Measurements from ENCODE around the gene SEPTIN5. TPM values are rescaled to one million over a fixed set of nuclear protein-coding genes. Genes with fewer than 3 reads are reported as not detected.

SEPTIN5 gene
- total and polyA plus RNA-seq, 7 donors, result 1.2 to 26.0 (median 6.2) TPM

GRCh38 chr22:19719488-19720021, 5.3 kb downstream of the SEPTIN5 start:
- Histone ChIP-seq H3K27me3 (peaks cover 13 to 47% (median 25%) of the 10 kb centered on the region in 3 donors), H3K27ac (peak overlapping the region in 2 of 4 donors; percentile 4 to 71), H3K36me3 (peaks cover 0 to 14% (median 0%) of the 10 kb centered on the region in 4 donors), H3K4me1 (peaks cover 0 to 51% (median 38%) of the 10 kb centered on the region in 4 donors), H3K4me3 (peak overlapping the region in 2 of 4 donors; percentile 60 to 76), H3K9me3 (no peaks in the 10 kb centered on the region)
- no peak for DNase-seq
- TF ChIP-seq POLR2AphosphoS5 (IDR thresholded peaks at IDR 0.05) (no peak), EP300 (IDR thresholded peaks at IDR 0.05) (no peak), POLR2A (IDR thresholded peaks at IDR 0.05) (no peak), CTCF (IDR thresholded peaks at IDR 0.05) (no peak)
- intact Hi-C loops (cut with DNase I), result loop anchor here (2.0 kb wide), 1 partner anchor 41 kb away; no protein-coding TSS in a partner anchor
- WGBS, 2 donors, result 73 to 88% methylated on average over 12 of the region's 12 CpGs

GRCh38 chr22:19720150-19720827, 6.0 kb downstream of the SEPTIN5 start:
- no peak for TF ChIP-seq POLR2A (IDR thresholded peaks at IDR 0.05)
- no peak for TF ChIP-seq EP300 (IDR thresholded peaks at IDR 0.05)
- no peak for TF ChIP-seq POLR2AphosphoS5 (IDR thresholded peaks at IDR 0.05)
- TF ChIP-seq CTCF (IDR thresholded peaks at IDR 0.05), result no peak
- Histone ChIP-seq H3K4me1 (peaks cover 0 to 44% (median 30%) of the 10 kb centered on the region in 4 donors), H3K27ac (no peak overlapping the region), H3K9me3 (no peaks in the 10 kb centered on the region), H3K4me3 (no peak overlapping the region), H3K27me3 (peaks cover 13 to 50% (median 22%) of the 10 kb centered on the region in 3 donors), H3K36me3 (peaks cover 0 to 14% (median 0%) of the 10 kb centered on the region in 4 donors)
- no peak for DNase-seq
- intact Hi-C loops (cut with DNase I), result no loop called here
- 87 to 92% methylated on average over 26 of the region's 26 CpGs for WGBS, 2 donors

- Histone ChIP-seq H3K27me3 (peaks cover 13 to 51% (median 17%) of the 10 kb centered on the region in 3 donors), H3K27ac (no peak overlapping the region), H3K4me1 (peaks cover 0 to 42% (median 30%) of the 10 kb centered on the region in 4 donors), H3K4me3 (no peak overlapping the region), H3K9me3 (no peaks in the 10 kb centered on the region), H3K36me3 (peaks cover 0 to 14% (median 0%) of the 10 kb centered on the region in 4 donors)
- intact Hi-C loops (cut with DNase I), result no loop called here
- no peak for DNase-seq
- 79 to 89% methylated on average over 2 of the region's 2 CpGs for WGBS, 2 donors
- no peak for TF ChIP-seq POLR2A (IDR thresholded peaks at IDR 0.05)
- no peak for TF ChIP-seq EP300 (IDR thresholded peaks at IDR 0.05)
- TF ChIP-seq CTCF (IDR thresholded peaks at IDR 0.05), result no peak
- no peak for TF ChIP-seq POLR2AphosphoS5 (IDR thresholded peaks at IDR 0.05)
Measured at GRCh38 chr22:19720999-19721329, 6.7 kb downstream of the SEPTIN5 start.

DNA sequence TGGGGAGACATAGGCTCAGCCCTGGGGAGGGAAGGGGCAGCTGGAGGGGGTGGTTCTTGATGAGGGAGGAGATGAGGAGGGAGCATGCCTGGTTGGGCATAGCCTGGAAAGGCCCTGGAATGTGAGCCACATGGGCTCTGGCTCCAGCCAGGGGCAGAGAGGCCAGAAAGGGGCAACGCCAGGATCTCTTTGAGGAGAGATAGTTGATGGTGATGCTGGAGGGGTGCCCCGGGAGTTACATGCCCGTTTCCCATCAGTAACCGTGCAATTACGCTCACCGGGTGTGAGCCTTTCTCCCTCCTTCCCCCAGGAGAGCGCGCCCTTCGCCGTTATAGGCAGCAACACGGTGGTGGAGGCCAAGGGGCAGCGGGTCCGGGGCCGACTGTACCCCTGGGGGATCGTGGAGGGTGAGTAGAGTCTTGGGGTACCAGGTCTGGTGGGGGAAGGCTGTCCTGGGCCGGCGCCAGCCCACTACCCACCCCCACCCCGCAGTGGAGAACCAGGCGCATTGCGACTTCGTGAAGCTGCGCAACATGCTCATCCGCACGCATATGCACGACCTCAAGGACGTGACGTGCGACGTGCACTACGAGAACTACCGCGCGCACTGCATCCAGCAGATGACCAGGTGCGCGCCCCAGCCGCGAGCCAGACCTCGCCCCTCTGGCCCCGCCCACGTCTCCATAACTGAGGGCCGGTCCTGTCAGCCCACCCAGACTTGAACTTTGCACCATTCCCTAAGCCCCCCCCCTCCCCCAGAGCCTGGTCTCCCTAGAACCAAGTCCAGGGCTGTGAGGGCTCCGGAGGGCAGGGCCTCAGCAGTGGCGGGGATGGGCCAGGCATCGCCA, 7.3 kb downstream of the SEPTIN5 start:
- Histone ChIP-seq H3K27me3 (peaks cover 13 to 51% (median 14%) of the 10 kb centered on the region in 3 donors), H3K9me3 (no peaks in the 10 kb centered on the region), H3K4me1 (peaks cover 0 to 42% (median 30%) of the 10 kb centered on the region in 4 donors), H3K4me3 (no peak overlapping the region), H3K36me3 (peaks cover 0 to 14% (median 0%) of the 10 kb centered on the region in 4 donors), H3K27ac (no peak overlapping the region)
- 34 to 72% methylated on average over 44 of the region's 44 CpGs for WGBS, 2 donors
- DNase-seq, result no peak
- TF ChIP-seq POLR2A (IDR thresholded peaks at IDR 0.05), result no peak
- no peak for TF ChIP-seq POLR2AphosphoS5 (IDR thresholded peaks at IDR 0.05)
- no peak for TF ChIP-seq EP300 (IDR thresholded peaks at IDR 0.05)
- intact Hi-C loops (cut with DNase I), result no loop called here

All from sigmoid colon (tissue), 7 donors.